KMS-11 (cell line): ENCODE data around the gene PARD3B.

Experiments
- H2AFZ ChIP-seq: fragments of 200-600 bp; sonication (generic); 2 replicates; pipeline ENCODE4 v1.6.1; 2016; ENCODE audit warnings: antibody characterized with exemption, mixed run types, low read depth
- H3K27ac ChIP-seq: fragments of 200-600 bp; sonication (generic); 2 replicates; pipeline ENCODE4 v1.6.1; 2016; ENCODE audit warnings: mild to moderate bottlenecking, mixed run types
- H3K27me3 ChIP-seq: fragments of 200-600 bp; sonication (generic); 2 replicates; pipeline ENCODE4 v1.6.1; 2017; ENCODE audit warnings: mild to moderate bottlenecking, low read depth, mixed run types, moderate library complexity; ENCODE audit not compliant: insufficient read depth
- H3K36me3 ChIP-seq: fragments of 200-600 bp; sonication (generic); 2 replicates; pipeline ENCODE4 v1.6.1; 2017; ENCODE audit warnings: mild to moderate bottlenecking, mixed run types; ENCODE audit not compliant: insufficient read depth
- H3K4me1 ChIP-seq: fragments of 200-600 bp; sonication (generic); 2 replicates; pipeline ENCODE4 v1.6.1; 2016; ENCODE audit warnings: mild to moderate bottlenecking, low read depth, mixed run types; ENCODE audit not compliant: poor library complexity, severe bottlenecking
- H3K4me2 ChIP-seq: fragments of 200-600 bp; sonication (generic); 2 replicates; pipeline ENCODE4 v1.7.0; 2016; ENCODE audit warnings: mild to moderate bottlenecking, mixed run types
- H3K4me3 ChIP-seq: fragments of 200-600 bp; sonication (generic); IDR thresholded peaks from 2 replicates; pipeline ENCODE4 v1.6.1; 2017; ENCODE audit warnings: low read depth, low read length, mixed read lengths; ENCODE audit not compliant: insufficient read depth
- H3K79me2 ChIP-seq: fragments of 200-600 bp; sonication (generic); 2 replicates; pipeline ENCODE4 v1.6.1; 2016; ENCODE audit warnings: low read depth, mixed run types; ENCODE audit not compliant: insufficient read depth
- H3K9ac ChIP-seq: fragments of 200-600 bp; sonication (generic); 2 replicates; pipeline ENCODE4 v1.6.1; 2016; ENCODE audit warnings: mild to moderate bottlenecking, mixed run types
- H4K20me1 ChIP-seq: fragments of 200-600 bp; sonication (generic); 2 replicates; pipeline ENCODE4 v1.6.1; 2016; ENCODE audit warnings: mild to moderate bottlenecking, mixed run types; ENCODE audit not compliant: insufficient read depth
- TF ChIP-seq, protein P1 (sequence below): fragments of 200-600 bp; sonication (generic); conservative IDR thresholded peaks from 2 replicates; pipeline ENCODE4 v1.6.1; 2017; ENCODE audit warnings: low read depth, mild to moderate bottlenecking, antibody characterized with exemption, low read length, moderate library complexity, mixed read lengths

PARD3B gene

DNA sequence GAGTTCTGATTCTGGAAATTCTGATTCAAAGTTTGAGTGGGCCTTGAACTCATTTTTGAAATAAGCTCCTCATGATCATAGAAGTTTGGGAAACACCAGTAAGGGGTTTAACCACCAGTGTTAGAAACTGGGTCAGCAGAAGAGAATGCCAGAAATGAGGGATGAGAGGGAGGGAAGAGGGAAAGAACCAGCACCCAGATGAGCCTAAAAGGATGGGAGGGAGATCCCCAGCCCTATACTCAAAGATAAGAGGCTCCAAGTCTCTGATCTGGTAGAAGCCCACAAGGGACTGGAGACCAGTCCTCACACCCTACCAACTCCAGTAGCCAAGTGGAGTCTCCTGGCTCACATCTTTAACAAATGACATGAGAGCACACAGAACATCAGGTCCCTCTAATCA, 832.0 kb downstream of the PARD3B start:
- Histone ChIP-seq H3K27me3 (no peaks in the 10 kb centered on the region), H3K79me2 (no peaks in the 10 kb centered on the region), H3K4me3 (no peak overlapping the region), H3K36me3 (no peaks in the 10 kb centered on the region), H4K20me1 (no peaks in the 10 kb centered on the region), H3K4me1 (no peaks in the 10 kb centered on the region), H2AFZ (no peak overlapping the region), H3K9ac (no peak overlapping the region), H3K27ac (no peak overlapping the region), H3K4me2 (no peak overlapping the region)
- TF ChIP-seq, protein P1, sequence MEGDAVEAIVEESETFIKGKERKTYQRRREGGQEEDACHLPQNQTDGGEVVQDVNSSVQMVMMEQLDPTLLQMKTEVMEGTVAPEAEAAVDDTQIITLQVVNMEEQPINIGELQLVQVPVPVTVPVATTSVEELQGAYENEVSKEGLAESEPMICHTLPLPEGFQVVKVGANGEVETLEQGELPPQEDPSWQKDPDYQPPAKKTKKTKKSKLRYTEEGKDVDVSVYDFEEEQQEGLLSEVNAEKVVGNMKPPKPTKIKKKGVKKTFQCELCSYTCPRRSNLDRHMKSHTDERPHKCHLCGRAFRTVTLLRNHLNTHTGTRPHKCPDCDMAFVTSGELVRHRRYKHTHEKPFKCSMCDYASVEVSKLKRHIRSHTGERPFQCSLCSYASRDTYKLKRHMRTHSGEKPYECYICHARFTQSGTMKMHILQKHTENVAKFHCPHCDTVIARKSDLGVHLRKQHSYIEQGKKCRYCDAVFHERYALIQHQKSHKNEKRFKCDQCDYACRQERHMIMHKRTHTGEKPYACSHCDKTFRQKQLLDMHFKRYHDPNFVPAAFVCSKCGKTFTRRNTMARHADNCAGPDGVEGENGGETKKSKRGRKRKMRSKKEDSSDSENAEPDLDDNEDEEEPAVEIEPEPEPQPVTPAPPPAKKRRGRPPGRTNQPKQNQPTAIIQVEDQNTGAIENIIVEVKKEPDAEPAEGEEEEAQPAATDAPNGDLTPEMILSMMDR, result no peak

DNA sequence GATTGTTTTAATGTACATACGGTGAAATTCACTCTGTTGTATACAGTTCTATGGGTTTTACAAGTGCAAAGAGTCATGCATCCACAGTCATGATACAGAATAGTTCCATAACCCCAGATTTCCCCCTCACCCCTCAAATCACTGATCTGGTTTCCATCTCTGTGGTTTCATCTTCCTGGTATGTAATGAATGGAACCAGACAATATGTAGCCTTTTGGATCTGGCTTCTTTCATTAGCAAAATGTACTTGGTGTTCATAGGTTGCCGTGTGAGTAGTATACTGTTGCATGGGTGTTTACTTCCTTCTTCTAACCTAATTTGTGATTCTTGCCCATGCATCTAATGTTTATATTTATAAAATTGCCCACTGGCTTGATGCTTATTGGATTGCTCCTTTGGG, 838.3 kb downstream of the PARD3B start:
- TF ChIP-seq, protein P1, result no peak
- no peak overlapping the region for H3K9ac ChIP-seq
- H3K27me3 ChIP-seq, result no peaks in the 10 kb centered on the region
- H3K36me3 ChIP-seq, result no peaks in the 10 kb centered on the region
- no peak overlapping the region for H3K4me2 ChIP-seq
- H3K4me1 ChIP-seq, result no peaks in the 10 kb centered on the region
- H3K4me3 ChIP-seq, result no peak overlapping the region
- H2AFZ ChIP-seq, result no peak overlapping the region
- H4K20me1 ChIP-seq, result no peaks in the 10 kb centered on the region
- no peak overlapping the region for H3K27ac ChIP-seq
- H3K79me2 ChIP-seq, result no peaks in the 10 kb centered on the region

DNA sequence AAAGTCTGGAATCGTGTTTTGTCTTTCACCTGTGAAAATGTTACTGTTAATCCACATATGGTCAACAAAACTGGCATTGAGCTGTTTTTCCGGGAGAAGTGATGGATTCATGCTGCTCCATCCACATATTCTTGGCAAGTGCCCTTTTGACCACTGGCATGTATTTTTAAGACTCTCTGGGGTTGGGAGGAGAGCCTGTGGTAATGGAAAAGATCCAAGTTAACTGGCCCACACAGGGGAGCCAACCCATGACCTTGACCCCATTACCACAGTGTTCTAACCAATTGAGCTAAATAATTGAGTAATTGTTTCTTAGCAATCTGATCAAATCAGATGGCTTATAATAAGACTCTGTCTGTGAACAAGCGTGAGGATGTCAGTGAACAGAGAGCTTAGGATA, 840.8 kb downstream of the PARD3B start:
- no peaks in the 10 kb centered on the region for H3K27me3 ChIP-seq
- no peak overlapping the region for H3K27ac ChIP-seq
- H3K4me3 ChIP-seq, result no peak overlapping the region
- H3K9ac ChIP-seq, result no peak overlapping the region
- H2AFZ ChIP-seq, result no peak overlapping the region
- H3K4me1 ChIP-seq, result no peaks in the 10 kb centered on the region
- no peaks in the 10 kb centered on the region for H3K79me2 ChIP-seq
- H4K20me1 ChIP-seq, result no peaks in the 10 kb centered on the region
- no peak overlapping the region for H3K4me2 ChIP-seq
- TF ChIP-seq, protein P1, result no peak
- no peaks in the 10 kb centered on the region for H3K36me3 ChIP-seq

DNA sequence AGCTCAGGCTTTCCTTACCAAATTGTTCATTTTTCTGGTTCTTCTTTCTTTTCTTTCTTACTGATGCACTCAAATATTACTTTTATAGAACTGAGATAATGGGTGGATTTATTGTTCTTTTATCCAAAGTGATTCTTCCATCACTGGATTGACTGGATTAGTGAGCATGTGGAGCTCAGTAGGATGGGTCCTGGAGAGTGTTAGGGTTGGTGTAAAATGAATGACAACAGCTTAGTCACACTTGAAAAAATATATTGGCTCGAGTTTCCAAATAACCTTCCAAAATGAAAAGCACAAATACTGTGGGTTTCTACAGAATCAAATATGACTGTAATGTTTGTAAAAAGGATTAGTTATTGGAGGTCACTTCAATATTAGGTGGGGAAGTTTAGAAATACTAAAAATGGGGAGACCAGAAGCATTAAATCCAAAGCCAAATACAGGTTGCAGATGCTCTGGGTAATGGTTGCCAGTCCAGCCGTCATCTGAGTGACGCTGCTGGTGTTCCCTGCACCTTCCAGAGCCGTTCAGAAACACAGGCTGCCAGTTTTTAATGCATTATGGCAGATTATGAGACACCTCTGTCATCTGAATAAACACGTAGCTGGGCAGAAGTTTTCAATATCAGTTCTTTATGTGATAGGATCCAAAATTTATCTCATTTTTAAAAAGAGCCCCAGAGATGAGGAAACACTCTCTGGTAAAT, 842.2 kb downstream of the PARD3B start:
- Histone ChIP-seq H2AFZ (no peak overlapping the region), H3K4me2 (no peak overlapping the region), H3K27me3 (no peaks in the 10 kb centered on the region), H3K36me3 (no peaks in the 10 kb centered on the region), H4K20me1 (no peaks in the 10 kb centered on the region), H3K4me1 (no peaks in the 10 kb centered on the region), H3K27ac (no peak overlapping the region), H3K4me3 (no peak overlapping the region), H3K9ac (no peak overlapping the region), H3K79me2 (no peaks in the 10 kb centered on the region)
- TF ChIP-seq, protein P1, result no peak
